HG03342 (cell line): Measurements from ENCODE around the gene RNLS.
A peak's percentile ranks its signal among the peaks of the same experiment; 100 is the strongest.

Experiments
- ATAC-seq: cut with Tn5 transposase; IDR thresholded peaks from one replicate; pipeline ENCODE4 v1.9.1; 2021; ENCODE audit warnings: mild to moderate bottlenecking, moderate library complexity; ENCODE audit not compliant: unreplicated experiment

Gene RNLS

GRCh38 chr10:88582806-88583583 is at the start of gene RNLS:
TSS of gene RNLS (minus strand) at chr10:88583318.
- ATAC-seq, result peak; percentile 79

DNA sequence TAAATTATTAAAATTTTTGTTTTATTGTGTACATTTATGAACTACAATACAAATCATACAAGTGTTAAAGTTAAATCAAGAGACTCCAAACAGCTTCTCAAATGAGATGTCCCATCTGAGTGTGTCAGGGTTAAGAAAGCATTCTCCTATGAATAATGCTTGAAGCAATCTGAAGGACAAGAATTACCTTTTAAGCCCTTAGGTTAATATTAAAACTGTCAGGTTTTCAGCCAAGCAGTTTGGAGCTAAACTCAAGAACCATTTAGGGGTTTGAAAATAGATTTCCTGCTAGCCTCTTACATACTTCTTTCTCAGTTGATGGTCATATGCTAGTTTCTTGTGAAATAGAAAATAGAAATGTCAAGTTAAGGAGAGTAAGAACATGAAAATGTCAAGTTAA is 41.7 kb upstream of the RNLS start:
- no peak for ATAC-seq

GRCh38 chr10:88623835-88624234 is 40.7 kb upstream of the RNLS start:
- no peak for ATAC-seq

GRCh38 chr10:88620441-88620840 is 37.3 kb upstream of the RNLS start:
- ATAC-seq, result no peak

- no peak for ATAC-seq
These were observed 35.4 kb upstream of the RNLS start for GRCh38 chr10:88618496-88618895.

DNA sequence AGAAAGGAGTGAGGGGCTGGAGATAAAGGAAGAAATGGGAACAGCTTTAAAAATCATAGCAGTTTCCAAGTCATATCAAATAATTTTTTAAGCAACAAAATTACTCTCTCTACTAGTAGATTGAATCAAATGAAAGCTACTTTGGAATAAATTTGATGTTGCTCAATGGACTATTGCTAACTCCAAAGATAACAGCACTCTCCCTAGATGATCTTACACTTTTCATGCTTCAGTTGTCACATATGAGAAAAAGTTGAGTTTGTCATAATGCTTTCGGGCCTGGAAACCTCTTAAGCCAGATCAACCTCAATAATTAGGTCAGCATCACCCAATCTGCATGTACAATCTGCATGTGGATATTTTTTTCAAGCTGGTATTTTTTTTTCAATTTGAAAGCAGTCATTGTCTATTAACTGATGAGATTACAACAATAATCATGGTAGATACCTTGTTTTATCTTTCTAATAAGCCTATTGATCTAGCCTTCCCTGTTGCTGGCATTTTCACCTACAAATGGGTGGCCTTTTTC is 34.7 kb upstream of the RNLS start:
- no peak for ATAC-seq

DNA sequence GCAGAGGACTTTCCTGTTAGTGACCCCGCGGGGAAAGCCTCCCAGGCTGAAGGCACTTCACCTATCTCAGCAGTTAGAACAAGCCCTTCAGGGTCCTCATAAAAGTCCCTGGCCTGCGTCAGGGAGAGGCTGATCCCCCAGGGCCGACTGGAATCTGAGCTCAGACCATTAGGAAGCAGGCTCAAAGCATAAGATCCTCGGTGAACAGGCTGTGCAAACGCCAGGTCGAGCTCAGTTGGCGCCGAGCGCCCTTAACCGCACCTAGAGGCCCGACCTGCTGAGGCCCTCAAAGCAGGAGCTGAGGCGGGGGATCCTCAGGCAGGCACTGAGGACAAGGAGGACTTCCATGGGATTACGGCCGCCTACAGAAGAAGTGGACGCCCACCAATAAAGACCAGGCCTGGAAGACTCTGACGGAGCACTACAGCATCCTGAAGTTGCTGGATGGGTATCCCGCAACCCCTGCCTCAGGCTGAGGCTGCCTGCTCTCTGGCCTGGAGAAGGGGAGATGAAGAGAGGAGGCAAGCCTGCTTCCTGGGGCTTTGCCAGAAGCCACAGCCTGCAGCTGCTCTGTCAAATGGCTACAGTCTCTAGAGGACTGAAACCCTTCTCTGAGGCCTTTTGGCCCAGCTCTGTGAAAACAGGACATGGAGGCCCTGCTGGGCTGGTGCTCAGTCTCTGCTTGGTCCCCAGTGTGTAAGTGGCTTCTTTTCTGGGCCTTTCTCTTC is 33.3 kb upstream of the RNLS start:
- no peak for ATAC-seq

DNA sequence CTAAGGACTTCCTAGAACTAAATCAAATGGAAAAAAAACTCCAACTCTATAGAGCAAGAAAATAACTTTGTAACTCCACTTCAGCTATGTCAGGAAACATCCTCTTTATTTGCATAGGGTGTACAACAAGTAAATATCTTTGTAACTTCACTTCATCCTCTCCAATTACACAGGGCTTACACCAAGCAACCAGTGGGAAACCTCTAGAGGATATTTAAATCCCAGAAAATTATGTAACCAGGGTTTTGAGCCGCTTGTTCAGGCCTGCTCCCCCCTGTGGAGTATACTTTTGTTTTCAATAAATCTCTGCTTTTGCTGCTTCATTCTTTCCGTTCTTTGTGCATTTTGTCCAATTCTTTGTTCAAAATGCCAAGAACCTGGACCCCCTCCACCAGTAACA is 25.7 kb upstream of the RNLS start:
- no peak for ATAC-seq

DNA sequence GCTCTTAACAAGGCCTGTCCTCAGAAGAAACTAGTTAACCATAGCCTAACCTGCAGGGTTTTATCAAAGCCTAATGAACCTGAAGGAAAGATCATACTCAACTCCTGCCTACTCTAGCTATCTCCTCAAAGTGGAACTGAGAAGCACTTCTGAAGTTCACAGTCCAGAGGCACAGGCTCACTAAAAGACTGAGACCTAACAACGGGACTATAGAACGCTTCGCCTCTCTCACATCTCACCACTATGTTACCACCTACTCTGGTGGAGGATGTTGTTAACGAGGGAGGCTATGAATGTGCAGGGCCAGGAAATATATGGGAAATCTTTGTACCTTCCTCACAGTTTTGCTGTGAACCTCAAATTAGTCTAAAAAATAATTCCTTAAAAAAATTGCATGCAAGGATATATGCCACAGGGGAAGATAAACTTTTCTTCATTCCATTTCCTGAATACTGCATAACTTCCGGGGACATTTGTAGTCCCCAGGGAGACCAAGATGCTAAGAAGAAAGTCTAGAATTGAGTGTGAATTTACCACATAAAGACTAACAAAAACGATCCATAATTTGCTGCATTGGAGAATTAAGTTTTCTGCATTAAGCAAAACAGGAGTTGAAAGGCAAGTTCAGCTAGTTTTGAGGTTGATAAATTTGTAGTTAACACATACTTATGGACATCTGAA is 25.1 kb upstream of the RNLS start:
- no peak for ATAC-seq

DNA sequence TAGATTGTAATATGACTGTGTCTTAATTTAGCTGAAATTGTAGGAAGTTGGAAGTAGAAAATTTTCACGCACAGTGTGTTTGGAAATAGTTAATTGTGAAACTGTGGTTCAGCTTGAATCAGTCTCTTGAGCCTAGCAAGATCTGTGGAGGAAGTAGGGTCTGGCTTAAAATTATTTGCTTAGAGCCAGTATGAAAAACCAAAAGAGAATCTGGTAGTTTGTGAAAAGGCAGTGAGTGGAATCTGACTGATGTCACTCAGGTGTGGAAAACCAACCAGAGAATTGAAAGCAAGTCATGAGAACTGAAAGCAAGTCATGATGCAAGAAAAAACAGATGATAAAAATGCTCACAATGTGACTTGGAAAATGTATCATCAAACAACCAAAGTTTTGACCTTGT is 14.9 kb upstream of the RNLS start:
- ATAC-seq, result no peak

DNA sequence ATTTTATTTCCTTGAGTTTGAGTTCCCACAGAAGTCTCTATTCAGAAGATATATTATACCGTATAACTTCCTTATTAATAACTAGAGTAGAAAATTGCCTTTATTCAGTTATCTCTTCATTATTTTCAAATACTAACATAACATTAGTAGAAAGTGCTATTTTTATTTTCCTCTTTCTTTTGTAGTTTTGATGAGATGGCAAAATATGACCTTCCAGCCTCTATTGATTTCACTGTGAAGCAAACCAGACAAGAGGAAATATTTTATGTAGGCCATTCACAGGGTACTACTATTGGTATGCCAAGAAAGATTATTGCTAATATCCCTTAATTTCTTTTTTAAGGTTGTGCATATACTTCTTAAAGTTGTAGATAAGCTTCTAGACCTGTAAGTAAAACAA is 11.4 kb upstream of the RNLS start:
- ATAC-seq, result no peak

DNA sequence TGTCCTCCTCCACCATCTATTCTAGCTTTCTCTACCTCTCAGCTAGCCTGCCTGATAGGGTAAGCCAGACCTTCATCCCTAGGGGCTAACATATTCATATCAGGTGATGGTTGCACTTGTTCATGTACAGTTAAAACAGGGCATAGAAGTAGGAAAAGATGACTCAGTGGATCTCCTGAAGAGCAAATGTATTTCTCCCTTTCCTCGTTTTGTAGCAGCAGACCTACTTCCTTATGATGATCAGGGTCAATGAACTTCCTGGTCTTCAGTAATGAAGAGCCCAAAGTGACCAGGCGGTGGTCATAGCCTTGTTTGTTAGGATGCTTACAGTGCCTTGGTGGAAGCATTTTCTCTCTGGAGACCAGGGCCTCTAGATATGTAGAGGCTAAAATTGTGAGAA is 9.8 kb upstream of the RNLS start:
- ATAC-seq, result no peak

- ATAC-seq, result no peak
These were observed 9.3 kb upstream of the RNLS start for GRCh38 chr10:88592381-88592780.

DNA sequence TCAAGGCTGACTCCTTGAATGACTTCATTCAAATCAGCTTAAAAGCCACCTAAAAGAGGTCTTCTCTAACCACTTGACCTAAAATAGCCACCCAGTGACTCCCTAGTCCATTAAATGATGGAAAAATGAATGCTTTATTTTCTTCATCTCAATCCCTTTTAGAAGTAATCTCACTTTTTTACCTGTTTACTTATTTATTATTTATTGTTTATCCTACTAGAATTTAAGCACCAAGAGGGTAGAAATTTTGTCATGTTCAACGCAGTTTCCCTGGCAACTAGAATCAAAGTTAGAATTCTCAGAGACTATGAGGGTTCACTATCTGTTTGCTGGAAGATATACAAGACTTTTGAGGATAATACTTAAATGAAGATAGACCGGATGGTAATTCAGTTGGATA is 3.3 kb upstream of the RNLS start, which contains the start of gene LIPJ:
Gene LIPJ, plus strand, starts transcription at position 301 of the 400 bp plus-strand sequence. CDS start 3,926 bp downstream, outside the sequence.
- ATAC-seq, result no peak

DNA sequence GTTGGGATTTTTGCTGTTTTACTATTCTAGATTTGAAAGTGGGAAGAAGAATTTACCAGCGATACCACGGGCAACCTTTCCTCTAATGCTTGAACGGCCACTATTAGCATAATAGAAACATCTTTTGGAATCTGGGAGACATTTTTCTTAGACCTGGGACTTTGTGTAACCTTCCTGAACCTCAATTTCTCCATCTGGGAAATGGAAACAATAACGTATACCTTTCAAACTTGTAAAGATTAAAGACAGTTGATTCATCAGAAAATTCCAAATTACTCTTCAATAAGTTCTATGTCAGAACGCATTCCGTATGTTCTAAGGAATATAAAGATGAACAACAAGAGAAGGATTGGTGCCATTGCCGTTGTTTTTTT is 453 bp upstream of the RNLS start:
- no peak for ATAC-seq

DNA sequence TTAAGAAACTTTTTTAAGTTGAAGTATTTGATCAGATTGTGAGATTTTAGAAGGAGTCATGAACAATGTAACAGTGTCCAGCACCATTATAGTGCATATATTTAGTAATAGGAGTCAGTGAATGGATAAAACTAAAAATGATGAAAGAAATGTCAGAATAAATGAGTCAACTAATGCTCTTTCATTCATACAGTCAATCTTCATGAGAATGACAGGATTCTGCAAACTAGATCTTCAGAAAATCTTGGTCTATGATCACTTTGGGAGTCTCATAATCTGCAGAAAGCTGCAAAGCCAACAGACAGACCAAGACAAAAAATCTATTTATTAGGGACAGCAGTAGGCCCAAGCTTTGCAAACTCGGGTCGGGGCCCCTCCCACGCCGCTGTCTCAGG is 710 bp downstream of the RNLS start:
- ATAC-seq, result no peak

DNA sequence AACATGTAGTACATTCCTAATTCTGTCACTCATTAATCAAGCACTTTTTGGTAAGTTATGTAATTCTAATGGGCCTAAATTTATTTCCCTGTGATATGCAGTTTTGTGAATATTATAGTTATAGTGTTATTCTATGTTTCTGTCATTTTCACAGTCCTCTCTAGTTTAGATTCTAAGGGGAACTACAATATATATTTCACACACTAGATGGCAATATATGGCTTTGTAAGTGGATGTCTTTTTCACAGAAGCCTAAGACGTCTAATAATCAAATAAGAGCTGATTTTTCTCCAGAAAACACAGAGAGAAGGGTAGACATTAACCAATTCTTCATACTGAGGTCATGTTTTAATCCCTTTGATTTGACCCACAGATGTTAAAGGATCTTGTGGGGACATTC is 18.0 kb downstream of the RNLS start:
- no peak for ATAC-seq

- no peak for ATAC-seq
These were observed 21.0 kb downstream of the RNLS start for GRCh38 chr10:88562152-88562551.

DNA sequence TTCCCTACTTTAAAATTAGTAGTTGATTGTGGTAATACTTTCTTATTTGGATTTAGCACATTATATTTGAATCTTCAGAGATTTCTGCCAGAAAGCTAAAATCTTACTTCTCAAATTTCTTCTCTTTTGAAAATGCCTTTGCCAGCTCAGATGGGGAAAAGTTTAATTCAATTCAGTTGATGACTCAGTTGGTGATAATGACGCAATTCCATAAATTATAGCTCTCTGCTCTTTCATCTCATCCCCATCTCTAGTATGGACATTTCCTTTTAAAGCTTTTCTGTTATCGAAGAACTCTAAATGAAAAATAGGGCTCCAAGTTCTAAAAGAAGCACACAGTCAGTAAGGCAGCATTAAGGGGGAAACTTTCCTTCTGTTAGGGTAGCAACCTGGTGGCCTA is 25.5 kb downstream of the RNLS start:
- no peak for ATAC-seq

GRCh38 chr10:88557256-88557655 is 25.9 kb downstream of the RNLS start:
- ATAC-seq, result no peak

GRCh38 chr10:88555190-88555908 is 27.8 kb downstream of the RNLS start:
- ATAC-seq, result no peak
